Smooth muscle cell (in vitro differentiated cells): ENCODE measurements around the gene ALG8. TPM values are rescaled to one million over a fixed set of nuclear protein-coding genes. Genes with fewer than 3 reads are reported as not detected.
"Not testable (repeated sequence)": the region's sequence is repeated elsewhere in the genome, so short reads cannot be mapped to it uniquely, and the experiment has no call there.

Source experiments
- DNase-seq: peaks from one replicate; lab custom pipeline; 2025; ENCODE audit not compliant: unreplicated experiment; lab: John Stamatoyannopoulos, UW
- H2AFZ ChIP-seq: fragments of 200-600 bp; sonication (generic); 2 replicates; pipeline ENCODE4 v1.6.0; 2016; ENCODE audit warnings: antibody characterized with exemption, low read depth, mild to moderate bottlenecking
- H3F3A ChIP-seq: fragments of 200-600 bp; sonication (generic); 2 replicates; pipeline ENCODE4 v1.6.0; 2017; ENCODE audit warnings: antibody characterized with exemption, low read depth
- H3K27ac ChIP-seq: fragments of 200-600 bp; sonication (generic); 2 replicates; pipeline ENCODE4 v1.5.1; 2016; ENCODE audit warnings: low read depth, mild to moderate bottlenecking
- H3K27me3 ChIP-seq: fragments of 200-600 bp; sonication (generic); 2 replicates; pipeline ENCODE4 v1.6.1; 2016; ENCODE audit warnings: low read depth, mild to moderate bottlenecking
- H3K36me3 ChIP-seq: fragments of 200-600 bp; sonication (generic); 2 replicates; pipeline ENCODE4 v1.5.1; 2016; ENCODE audit warnings: low read depth
- H3K4me1 ChIP-seq: fragments of 200-600 bp; sonication (generic); 2 replicates; pipeline ENCODE4 v1.5.1; 2016; ENCODE audit warnings: low read depth
- H3K4me2 ChIP-seq: fragments of 200-600 bp; sonication (generic); 2 replicates; pipeline ENCODE4 v1.6.0; 2016; ENCODE audit warnings: mild to moderate bottlenecking
- H3K4me3 ChIP-seq: fragments of 200-600 bp; sonication (generic); 2 replicates; pipeline ENCODE4 v1.5.1; 2016; ENCODE audit warnings: mild to moderate bottlenecking
- H3K79me2 ChIP-seq: fragments of 200-600 bp; sonication (generic); 2 replicates; pipeline ENCODE4 v1.6.0; 2016; ENCODE audit warnings: low read depth, mild to moderate bottlenecking
- H3K9ac ChIP-seq: fragments of 200-600 bp; sonication (generic); 2 replicates; pipeline ENCODE4 v1.6.0; 2016; ENCODE audit warnings: low read depth
- H3K9me3 ChIP-seq: fragments of 200-600 bp; sonication (generic); replicated peaks from 2 replicates; pipeline ENCODE4 v1.5.1; 2016; ENCODE audit warnings: low read depth
- H4K20me1 ChIP-seq: fragments of 200-600 bp; sonication (generic); 2 replicates; pipeline ENCODE4 v1.6.0; 2016; ENCODE audit warnings: low read depth
- CTCF ChIP-seq: fragments of 200-600 bp; sonication (generic); IDR thresholded peaks from 2 replicates; pipeline ENCODE4 v1.5.1; 2017; ENCODE audit warnings: borderline replicate concordance, mild to moderate bottlenecking, antibody characterized with exemption; ENCODE audit not compliant: insufficient read depth, poor library complexity, severe bottlenecking
- WGBS: methylation state at CpG from one replicate; pipeline ENCODE4 v1.1.7; 2016; ENCODE audit warnings: low lambda C conversion rate; 5-methylcytosine and 5-hydroxymethylcytosine counted together
- polyA plus RNA-seq: library from polyadenylated mRNA; unstranded; fragments of >200 nt; fragmentation: Nextera tagmentation; extraction: Ambion mirVana; gene quantifications from 2 replicates; pipeline ENCODE4 v1.2.1, GENCODE V29; 2016
- total RNA-seq: library from RNA; depleted of rRNA; stranded (reverse); fragments of >200 nt; gene quantifications from 2 replicates; pipeline ENCODE4 v1.2.3, GENCODE V29; 2014

ALG8 gene
- total and polyA plus RNA-seq, 2 experiments from 2014 or later: 62.0 to 68.3 TPM

- H3K27ac ChIP-seq: peak within 1 kb of the TSS; percentile 78
- H3K27me3 ChIP-seq: no peaks in the 10 kb centered on the region
- TF ChIP-seq CTCF: no peak
- peaks cover 10% of the 10 kb centered on the region for H3K4me1 ChIP-seq
- 2% methylated on average over 68 of the region's 68 CpGs for WGBS
- peak within 1 kb of the TSS; percentile 95 for H3K9ac ChIP-seq
- H3F3A ChIP-seq: no peaks in the 10 kb centered on the region
- no peaks in the 10 kb centered on the region for H3K36me3 ChIP-seq
- H2AFZ ChIP-seq: peak within 1 kb of the TSS; percentile 98
- DNase-seq: peak; percentile 26
- H3K79me2 ChIP-seq: peaks cover 57% of the 10 kb centered on the region
- H4K20me1 ChIP-seq: peaks cover 41% of the 10 kb centered on the region
- H3K4me3 ChIP-seq: peak within 1 kb of the TSS; percentile 99
- H3K9me3 ChIP-seq: no peaks in the 10 kb centered on the region
- peak within 1 kb of the TSS; percentile 99 for H3K4me2 ChIP-seq
Observed at GRCh38 chr11:78079232-78080083, 60.0 kb downstream of the ALG8 start, which contains the start of gene NDUFC2. Gene NDUFC2, minus strand, starts transcription at chr11:78079862. Its CDS starts 118 bp downstream, at chr11:78079744.

GRCh38 chr11:78078218-78079167 lies 60.9 kb downstream of the ALG8 start:
- 28% methylated on average over 21 of the region's 21 CpGs for WGBS

GRCh38 chr11:78077592-78077991 lies 61.8 kb downstream of the ALG8 start:
- H3F3A ChIP-seq, H3K4me1 ChIP-seq, DNase-seq, H3K36me3 ChIP-seq, H3K27ac ChIP-seq, H3K9ac ChIP-seq, H3K27me3 ChIP-seq, H3K9me3 ChIP-seq, H2AFZ ChIP-seq: not testable (repeated sequence)
- peak overlapping the region; percentile 99 for H3K4me2 ChIP-seq
- H3K79me2 ChIP-seq: peaks cover 76% of the 10 kb centered on the region
- peaks cover 57% of the 10 kb centered on the region for H4K20me1 ChIP-seq
- WGBS: 92% methylated on average over 4 of the region's 4 CpGs
- peak overlapping the region; percentile 99 for H3K4me3 ChIP-seq

More at GRCh38 chr11:78078218-78079167, 60.9 kb downstream of the ALG8 start:
- H3K4me2 ChIP-seq: peak overlapping the region; percentile 99
- H3K27me3 ChIP-seq: no peaks in the 10 kb centered on the region
- H3K9me3 ChIP-seq: no peaks in the 10 kb centered on the region
- H3K4me1 ChIP-seq: peaks cover 10% of the 10 kb centered on the region
- H4K20me1 ChIP-seq: peaks cover 48% of the 10 kb centered on the region
- no peak overlapping the region for H2AFZ ChIP-seq
- H3K4me3 ChIP-seq: peak overlapping the region; percentile 99
- peak overlapping the region; percentile 95 for H3K9ac ChIP-seq
- DNase-seq: no peak
- no peak for TF ChIP-seq CTCF
- no peaks in the 10 kb centered on the region for H3K36me3 ChIP-seq
- no peaks in the 10 kb centered on the region for H3F3A ChIP-seq
- peaks cover 67% of the 10 kb centered on the region for H3K79me2 ChIP-seq
- peak overlapping the region; percentile 78 for H3K27ac ChIP-seq
